C1 segment of cervical spinal cord (tissue), 14 donors: ENCODE results near the gene CD19.
"Not testable (repeated sequence)": the region's sequence is repeated elsewhere in the genome, so short reads cannot be mapped to it uniquely, and the experiment has no call there.

ENCODE experiments used
- DNase-seq, 14 donors: peaks; one replicate each; lab custom pipeline; 2025; lab: John Stamatoyannopoulos, UW

The CD19 gene

DNA sequence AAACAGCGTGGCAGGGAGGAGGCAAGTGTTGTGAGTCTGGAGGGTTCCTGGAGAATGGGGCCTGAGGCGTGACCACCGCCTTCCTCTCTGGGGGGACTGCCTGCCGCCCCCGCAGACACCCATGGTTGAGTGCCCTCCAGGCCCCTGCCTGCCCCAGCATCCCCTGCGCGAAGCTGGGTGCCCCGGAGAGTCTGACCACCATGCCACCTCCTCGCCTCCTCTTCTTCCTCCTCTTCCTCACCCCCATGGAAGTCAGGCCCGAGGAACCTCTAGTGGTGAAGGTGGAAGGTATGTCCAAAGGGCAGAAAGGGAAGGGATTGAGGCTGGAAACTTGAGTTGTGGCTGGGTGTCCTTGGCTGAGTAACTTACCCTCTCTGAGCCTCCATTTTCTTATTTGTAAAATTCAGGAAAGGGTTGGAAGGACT is at the start of gene CD19:
CD19 (plus strand) TSS at position 171 of the 425 bp plus-strand sequence; CDS start at position 201, 30 bp downstream.
- DNase-seq, result no peak

DNA sequence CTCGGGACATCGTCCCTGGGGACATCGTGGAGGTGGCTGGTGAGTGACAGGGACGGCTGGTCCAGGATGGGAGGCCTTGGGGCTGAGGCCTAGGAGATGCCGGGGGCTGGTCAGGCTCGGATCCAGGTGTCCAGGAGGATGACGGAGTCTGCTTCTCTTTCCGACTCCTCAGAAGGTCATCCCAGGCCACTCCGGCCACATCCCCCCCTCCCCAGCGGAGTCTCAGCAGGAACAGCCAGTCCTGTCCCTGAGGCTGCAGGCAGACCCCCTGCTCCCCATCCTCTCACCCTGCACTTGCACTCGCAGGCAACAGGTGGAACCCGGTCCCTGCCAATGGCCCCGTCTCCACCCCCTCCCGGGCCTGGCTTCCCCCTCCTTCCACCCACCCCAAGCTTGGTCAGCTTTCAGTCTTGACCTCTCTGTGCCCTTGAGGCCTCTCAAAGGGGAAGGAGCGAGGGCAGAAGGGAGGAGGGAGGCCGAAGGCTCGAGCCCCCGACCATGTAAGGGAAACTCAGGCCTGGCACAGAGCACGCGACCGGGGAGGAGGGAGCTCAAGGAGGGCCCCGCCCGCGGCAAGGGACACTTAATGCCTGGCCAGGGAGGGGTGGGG is 49.1 kb upstream of the CD19 start:
- no peak for DNase-seq

- DNase-seq, result no peak
Observed at GRCh38 chr16:28883221-28883996, 48.4 kb upstream of the CD19 start.

DNA sequence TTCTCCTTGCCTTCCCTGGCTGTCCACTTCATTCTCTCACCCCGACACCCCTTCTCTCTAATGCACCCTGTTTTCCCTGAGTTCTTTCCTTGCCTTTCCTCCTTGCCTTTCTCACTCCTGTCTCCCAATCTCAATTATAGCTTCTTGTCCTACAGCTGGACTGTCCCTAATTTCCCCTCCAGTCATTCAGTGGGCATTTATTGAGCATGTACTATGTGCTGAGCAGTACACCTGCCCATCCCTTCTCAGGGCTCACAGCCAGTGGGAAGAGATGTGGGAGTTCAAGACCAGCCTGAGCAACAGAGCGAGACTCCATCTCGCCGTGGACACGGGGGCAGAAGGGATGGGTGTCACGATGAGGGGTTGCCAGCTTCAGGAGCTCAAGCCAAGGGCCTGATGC is 47.7 kb upstream of the CD19 start:
- DNase-seq, result no peak

DNA sequence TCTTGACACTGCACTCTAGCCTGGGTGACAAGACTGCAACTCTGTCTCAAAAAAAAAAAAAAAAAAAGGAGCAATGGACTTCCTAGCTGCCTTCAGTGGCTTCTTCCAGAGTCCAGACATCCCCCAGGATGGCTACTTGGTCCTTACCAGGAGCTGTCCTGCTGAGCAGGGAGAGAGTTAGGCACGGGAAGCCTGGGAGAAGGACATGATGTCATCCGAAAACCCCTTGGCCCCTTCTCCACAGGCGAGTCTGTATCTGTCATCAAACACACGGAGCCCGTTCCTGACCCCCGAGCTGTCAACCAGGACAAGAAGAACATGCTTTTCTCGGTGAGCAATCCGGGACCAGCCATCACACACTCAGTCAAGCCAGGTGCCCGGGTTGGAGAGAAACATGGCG is 44.8 kb upstream of the CD19 start:
- no peak for DNase-seq

- DNase-seq, result not testable (repeated sequence)
Observed at GRCh38 chr16:28890355-28890754, 41.4 kb upstream of the CD19 start.

DNA sequence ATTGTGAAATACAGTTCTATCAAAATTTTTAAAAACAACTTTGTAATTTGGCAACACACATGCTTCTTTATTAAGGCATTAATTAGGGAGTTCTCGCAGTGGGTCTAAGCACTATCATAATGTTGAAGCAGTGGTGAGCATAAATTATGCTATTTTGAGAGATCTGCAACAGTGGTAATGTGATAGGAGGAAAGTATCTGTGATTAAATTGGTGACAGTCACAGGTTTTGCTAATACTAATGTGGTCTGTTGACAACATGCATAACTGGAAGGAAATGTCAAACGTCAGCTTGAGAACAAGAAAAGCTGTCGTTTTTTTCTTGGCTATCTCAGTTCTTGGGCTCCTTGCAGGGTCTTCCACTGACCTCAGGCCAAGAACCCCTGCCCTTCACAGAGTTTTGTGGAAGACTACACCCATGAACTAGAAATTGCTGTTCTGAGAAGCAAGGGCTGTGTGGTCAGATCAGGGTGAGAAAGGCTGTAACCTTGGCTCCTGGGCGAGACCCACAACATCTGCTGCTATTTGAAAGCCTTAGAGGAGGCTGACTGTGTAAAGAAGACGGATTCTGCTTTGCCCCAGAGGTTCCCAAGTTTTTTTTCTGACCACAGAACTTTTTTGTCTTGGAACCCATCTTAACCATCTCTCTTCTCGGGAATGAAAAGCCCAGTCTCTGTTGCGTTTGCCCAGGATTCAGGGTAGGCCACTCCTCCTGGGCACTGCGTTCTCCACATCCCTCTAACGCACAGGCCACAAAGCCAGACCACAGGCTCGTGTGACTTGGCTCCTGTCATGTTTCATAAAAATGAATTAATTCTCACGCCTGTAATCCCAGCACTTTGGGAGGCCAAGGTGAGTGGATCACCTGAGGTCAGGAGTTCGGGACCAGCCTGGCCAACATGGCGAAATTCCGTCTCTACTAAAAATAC is 39.5 kb upstream of the CD19 start:
- DNase-seq, result no peak

- no peak for DNase-seq
Observed at GRCh38 chr16:28893291-28893690, 38.5 kb upstream of the CD19 start.

GRCh38 chr16:28895609-28896008 is 36.2 kb upstream of the CD19 start:
- no peak for DNase-seq

DNA sequence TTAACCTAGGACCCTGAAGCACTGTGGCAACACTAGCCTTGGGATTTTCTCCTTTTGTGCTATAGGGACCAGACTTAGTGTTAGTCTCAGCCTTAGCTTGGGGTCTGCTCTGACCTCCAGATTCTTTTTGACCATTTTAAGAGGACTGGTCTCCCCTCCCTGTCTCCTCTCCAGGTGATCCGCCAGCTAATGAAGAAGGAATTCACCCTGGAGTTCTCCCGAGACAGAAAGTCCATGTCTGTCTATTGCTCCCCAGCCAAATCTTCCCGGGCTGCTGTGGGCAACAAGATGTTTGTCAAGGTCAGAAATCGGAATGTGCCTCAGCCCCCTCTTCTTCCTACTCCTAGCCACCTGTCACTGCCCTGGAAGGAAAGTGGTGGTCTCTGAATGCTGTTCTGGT is 33.9 kb upstream of the CD19 start:
- DNase-seq, result no peak

DNA sequence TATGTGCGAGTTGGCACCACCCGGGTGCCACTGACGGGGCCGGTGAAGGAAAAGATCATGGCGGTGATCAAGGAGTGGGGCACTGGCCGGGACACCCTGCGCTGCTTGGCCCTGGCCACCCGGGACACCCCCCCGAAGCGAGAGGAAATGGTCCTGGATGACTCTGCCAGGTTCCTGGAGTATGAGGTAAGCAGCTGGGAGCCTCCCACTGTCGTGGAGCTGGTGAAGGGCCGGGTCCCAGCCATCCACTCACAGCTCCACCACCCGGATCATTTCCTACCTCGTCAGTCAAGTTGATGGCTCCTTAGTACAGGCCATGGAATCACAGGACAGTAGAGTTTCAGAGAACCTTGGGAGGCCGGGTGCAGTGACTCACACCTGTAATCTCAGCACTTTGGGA is 33.5 kb upstream of the CD19 start:
- no peak for DNase-seq

- no peak for DNase-seq
Observed at GRCh38 chr16:28898942-28899341, 32.8 kb upstream of the CD19 start.

DNA sequence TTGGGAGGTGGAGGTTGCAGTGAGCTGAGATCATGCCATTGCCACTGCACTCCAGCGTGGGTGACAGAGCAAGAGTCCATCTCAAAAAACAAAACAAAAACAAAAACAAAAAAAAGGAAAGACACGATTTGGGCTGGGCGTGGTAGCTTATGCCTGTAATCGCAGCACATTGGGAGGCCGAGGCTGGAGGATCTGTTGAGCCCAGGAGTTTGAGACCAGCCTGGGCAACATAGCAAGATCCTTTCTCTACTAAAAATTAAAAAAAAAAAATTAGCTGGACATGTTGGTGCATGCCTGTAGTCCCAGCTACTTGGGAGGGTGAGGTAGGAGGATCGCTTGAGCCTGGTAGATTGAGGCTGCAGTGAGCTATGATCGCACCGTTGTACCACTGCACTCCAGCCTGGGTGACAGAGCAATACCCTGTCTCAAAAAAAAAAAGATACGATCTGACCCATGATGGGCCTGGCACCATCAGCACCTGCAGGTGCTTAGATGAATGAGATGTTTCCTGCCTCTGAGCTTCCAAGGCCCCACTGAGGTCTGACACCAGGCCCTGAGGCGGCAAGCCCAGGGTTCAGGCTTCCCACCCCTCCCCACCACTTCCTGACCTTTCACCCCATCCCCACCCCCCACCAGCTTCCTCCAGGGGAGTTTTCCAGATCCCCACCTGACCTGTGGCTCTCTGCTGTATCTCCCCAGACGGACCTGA is 31.7 kb upstream of the CD19 start:
- no peak for DNase-seq

DNA sequence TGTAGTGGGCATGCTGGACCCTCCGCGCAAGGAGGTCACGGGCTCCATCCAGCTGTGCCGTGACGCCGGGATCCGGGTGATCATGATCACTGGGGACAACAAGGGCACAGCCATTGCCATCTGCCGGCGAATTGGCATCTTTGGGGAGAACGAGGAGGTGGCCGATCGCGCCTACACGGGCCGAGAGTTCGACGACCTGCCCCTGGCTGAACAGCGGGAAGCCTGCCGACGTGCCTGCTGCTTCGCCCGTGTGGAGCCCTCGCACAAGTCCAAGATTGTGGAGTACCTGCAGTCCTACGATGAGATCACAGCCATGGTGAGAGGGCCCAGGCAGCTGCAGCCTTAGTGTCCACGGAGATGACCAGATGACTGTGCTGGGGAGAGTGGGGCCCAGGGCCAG is 31.2 kb upstream of the CD19 start:
- no peak for DNase-seq

DNA sequence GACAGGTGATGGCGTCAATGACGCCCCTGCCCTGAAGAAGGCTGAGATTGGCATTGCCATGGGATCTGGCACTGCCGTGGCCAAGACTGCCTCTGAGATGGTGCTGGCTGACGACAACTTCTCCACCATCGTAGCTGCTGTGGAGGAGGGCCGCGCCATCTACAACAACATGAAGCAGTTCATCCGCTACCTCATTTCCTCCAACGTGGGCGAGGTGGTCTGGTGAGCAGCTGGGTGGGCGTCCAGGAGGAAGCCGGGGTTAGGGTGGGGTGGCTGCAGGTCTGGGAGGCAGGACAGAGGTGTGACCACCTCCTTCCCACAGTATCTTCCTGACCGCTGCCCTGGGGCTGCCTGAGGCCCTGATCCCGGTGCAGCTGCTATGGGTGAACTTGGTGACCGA is 29.9 kb upstream of the CD19 start:
- DNase-seq, result no peak

DNA sequence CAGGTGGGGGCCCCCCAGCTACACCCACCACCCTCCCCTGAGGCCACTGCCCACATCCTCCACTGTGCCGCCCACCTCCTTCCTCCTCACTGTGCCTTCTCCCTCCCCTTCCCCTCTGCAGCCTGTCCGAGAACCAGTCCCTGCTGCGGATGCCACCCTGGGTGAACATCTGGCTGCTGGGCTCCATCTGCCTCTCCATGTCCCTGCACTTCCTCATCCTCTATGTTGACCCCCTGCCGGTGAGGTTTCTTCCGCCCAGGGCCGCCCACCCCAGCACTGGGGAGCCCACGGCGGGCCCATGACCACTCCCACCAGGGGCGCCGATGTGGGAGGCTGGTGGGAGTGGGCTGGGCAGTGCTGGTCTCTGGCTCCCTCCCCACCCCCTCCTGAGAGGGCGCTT is 28.9 kb upstream of the CD19 start:
- no peak for DNase-seq

- no peak for DNase-seq
Observed at GRCh38 chr16:28903344-28904042, 28.3 kb upstream of the CD19 start.

- DNase-seq, result no peak
Observed at GRCh38 chr16:28904363-28904762, 27.4 kb upstream of the CD19 start.

DNA sequence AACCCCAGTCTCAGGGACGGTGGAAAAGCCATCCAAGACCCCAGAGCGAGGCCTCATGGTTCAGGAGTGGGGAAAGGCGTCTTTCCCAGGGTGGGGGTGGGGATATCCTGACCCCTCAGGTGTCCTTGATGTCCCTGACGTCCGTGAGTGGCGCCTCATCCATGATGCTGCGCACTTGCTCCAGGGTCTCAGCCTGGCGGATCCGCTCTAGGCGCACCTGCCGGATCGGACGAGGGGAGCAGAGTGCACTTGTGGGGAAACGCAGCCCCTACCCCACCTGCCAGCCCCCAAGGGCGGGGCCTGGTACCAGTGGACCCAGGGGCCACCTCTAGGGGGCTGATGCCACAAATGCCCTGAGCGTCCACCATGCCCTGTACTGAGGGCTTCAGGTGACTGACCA is 26.9 kb upstream of the CD19 start:
- DNase-seq, result no peak

- DNase-seq, result no peak
Observed at GRCh38 chr16:28905229-28905754, 26.5 kb upstream of the CD19 start.
